Neuronal stem cell (in vitro differentiated cells): ENCODE data around the gene KDSR.

ENCODE experiments used
- DNase-seq: peaks from one replicate; pipeline ENCODE4 v3.0.0-alpha.2; 2013; ENCODE audit warnings: low spot score
- H2AFZ ChIP-seq: one replicate; pipeline ENCODE4 v1.6.1; 2013; ENCODE audit warnings: mild to moderate bottlenecking, low read length, inconsistent platforms
- H2AK5ac ChIP-seq: 2 replicates; pipeline ENCODE4 v1.6.1; 2013; ENCODE audit warnings: low read depth, mild to moderate bottlenecking, inconsistent platforms, low read length, moderate library complexity, mixed read lengths
- H2BK120ac ChIP-seq: 2 replicates; pipeline ENCODE4 v1.6.1; 2013; ENCODE audit warnings: low read depth, mild to moderate bottlenecking, inconsistent platforms, low read length, moderate library complexity, mixed read lengths
- H2BK12ac ChIP-seq: one replicate; pipeline ENCODE4 v1.6.1; 2013; ENCODE audit warnings: low read length, inconsistent platforms
- H2BK15ac ChIP-seq: 2 replicates; pipeline ENCODE4 v1.6.1; 2013; ENCODE audit warnings: mild to moderate bottlenecking, low read length, inconsistent platforms, mixed read lengths
- H2BK5ac ChIP-seq: one replicate; pipeline ENCODE4 v1.6.1; 2013; ENCODE audit warnings: inconsistent platforms, mild to moderate bottlenecking, low read length, moderate library complexity
- H3K14ac ChIP-seq: one replicate; pipeline ENCODE4 v1.6.1; 2013; ENCODE audit warnings: low read length, inconsistent platforms
- H3K18ac ChIP-seq: 2 replicates; pipeline ENCODE4 v1.6.1; 2013; ENCODE audit warnings: low read length, inconsistent platforms
- H3K23ac ChIP-seq: 2 replicates; pipeline ENCODE4 v1.6.1; 2013; ENCODE audit warnings: low read depth, mild to moderate bottlenecking, mixed read lengths, low read length, inconsistent platforms; ENCODE audit not compliant: poor library complexity
- H3K27ac ChIP-seq: replicated peaks from 3 replicates; pipeline ENCODE4 v1.5.1; 2013; ENCODE audit warnings: low read length, inconsistent platforms
- H3K27me3 ChIP-seq, 3 experiments: 2 replicates each; pipeline ENCODE4 v1.6.1; 2013; ENCODE audit warnings: low read length in 3 of 3, mild to moderate bottlenecking in 2 of 3, inconsistent platforms in 1 of 3, low read depth in 1 of 3, mixed read lengths in 1 of 3, moderate library complexity in 1 of 3; ENCODE audit not compliant: control insufficient read depth in 3 of 3, insufficient read depth in 3 of 3
- H3K36me3 ChIP-seq, 2 donors: replicated peaks in 1 of 2; 2 replicates each; pipeline ENCODE4 v1.6.1; 2013; ENCODE audit warnings: low read length in 2 of 2; ENCODE audit not compliant: control insufficient read depth in 2 of 2, insufficient read depth in 2 of 2
- H3K4ac ChIP-seq: 2 replicates; pipeline ENCODE4 v1.6.1; 2013; ENCODE audit warnings: inconsistent platforms, mild to moderate bottlenecking, low read length, moderate library complexity
- H3K4me1 ChIP-seq, 2 donors: 1 replicate in 1 of 2; 2 replicates in 1 of 2; pipeline ENCODE4 v1.6.1; 2013; ENCODE audit warnings: low read length in 2 of 2, low read depth in 1 of 2; ENCODE audit not compliant: control insufficient read depth in 2 of 2, insufficient read depth in 1 of 2
- H3K4me2 ChIP-seq: one replicate; pipeline ENCODE4 v1.6.1; 2013; ENCODE audit warnings: mild to moderate bottlenecking, low read length, inconsistent platforms; ENCODE audit not compliant: insufficient read depth, poor library complexity, severe bottlenecking
- H3K4me3 ChIP-seq, 2 donors: 2 replicates each; pipeline ENCODE4 v1.5.1; 2013; ENCODE audit warnings: low read length in 2 of 2, mild to moderate bottlenecking in 2 of 2, inconsistent platforms in 1 of 2, moderate library complexity in 1 of 2
- H3K79me1 ChIP-seq: one replicate; pipeline ENCODE4 v1.6.1; 2013; ENCODE audit warnings: low read depth, mild to moderate bottlenecking, inconsistent platforms, low read length, moderate library complexity
- H3K9ac ChIP-seq: one replicate; pipeline ENCODE4 v1.6.1; 2013; ENCODE audit warnings: mild to moderate bottlenecking, low read depth, low read length, inconsistent platforms; ENCODE audit not compliant: poor library complexity
- H3K9me3 ChIP-seq, 2 donors: replicated peaks in 1 of 2; 2 replicates each; pipeline versions ENCODE3 to v1.6.1; 2013; ENCODE audit warnings: low read length in 2 of 2, mild to moderate bottlenecking in 2 of 2, inconsistent platforms in 1 of 2, low read depth in 1 of 2, mixed read lengths in 1 of 2, moderate library complexity in 1 of 2; ENCODE audit not compliant: control insufficient read depth in 2 of 2, insufficient read depth in 1 of 2
- H4K8ac ChIP-seq: one replicate; pipeline ENCODE4 v1.6.1; 2013; ENCODE audit warnings: low read depth, mild to moderate bottlenecking, inconsistent platforms, low read length, moderate library complexity
- H4K91ac ChIP-seq: one replicate; pipeline ENCODE4 v1.6.1; 2013; ENCODE audit warnings: low read length, low read depth, mild to moderate bottlenecking, inconsistent platforms; ENCODE audit not compliant: poor library complexity
- WGBS, 2 donors: extraction: QIAGEN DNeasy Blood & Tissue Kit; methylation state at CpG; one replicate each; pipeline ENCODE4 v1.1.7; 2013; ENCODE audit warnings: missing lambda C conversion rate in 2 of 2, mixed read lengths in 1 of 2; ENCODE audit not compliant: insufficient read length in 2 of 2, insufficient replicate concordance in 1 of 2; ENCODE audit errors: extremely low coverage in 2 of 2; 5-methylcytosine and 5-hydroxymethylcytosine counted together

Gene KDSR

DNA sequence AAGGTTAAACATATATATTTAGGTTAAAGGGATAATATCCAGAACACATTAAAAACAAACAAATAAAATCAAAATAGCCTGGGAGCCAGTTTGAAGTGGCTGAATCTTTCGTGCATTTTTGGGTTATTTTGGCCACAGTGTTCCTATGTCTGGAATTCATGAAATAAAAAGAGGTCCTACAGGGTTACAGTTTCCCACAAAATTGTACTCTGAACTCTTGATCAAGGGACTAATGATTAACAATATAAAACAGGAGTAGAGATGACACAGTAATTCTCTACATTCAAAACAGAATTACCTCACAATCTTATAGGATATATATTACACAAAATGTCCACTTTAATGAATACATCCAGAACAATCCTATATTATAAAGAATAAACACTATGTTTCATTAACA is 30.3 kb upstream of the KDSR start:
- Histone ChIP-seq H3K14ac (no peak overlapping the region), H3K4ac (no peak overlapping the region), H3K23ac (no peak overlapping the region), H2AFZ (no peak overlapping the region), H3K4me2 (no peak overlapping the region), H3K27me3 (no peaks in the 10 kb centered on the region), H3K4me3 (no peak overlapping the region), H4K91ac (no peak overlapping the region), H4K8ac (no peak overlapping the region), H3K27ac (no peak overlapping the region), H2BK5ac (no peak overlapping the region), H2AK5ac (no peak overlapping the region), H2BK12ac (no peak overlapping the region), H2BK120ac (no peak overlapping the region), H3K36me3 (peaks cover 16 to 97% of the 10 kb centered on the region in 2 donors), H3K79me1 (no peaks in the 10 kb centered on the region), H3K18ac (no peak overlapping the region), H3K9ac (no peak overlapping the region), H2BK15ac (no peak overlapping the region), H3K9me3 (no peaks in the 10 kb centered on the region), H3K4me1 (no peaks in the 10 kb centered on the region)
- WGBS, 2 donors, result no CpG with 5 or more reads among the region's 1 CpG
- DNase-seq, result no peak

DNA sequence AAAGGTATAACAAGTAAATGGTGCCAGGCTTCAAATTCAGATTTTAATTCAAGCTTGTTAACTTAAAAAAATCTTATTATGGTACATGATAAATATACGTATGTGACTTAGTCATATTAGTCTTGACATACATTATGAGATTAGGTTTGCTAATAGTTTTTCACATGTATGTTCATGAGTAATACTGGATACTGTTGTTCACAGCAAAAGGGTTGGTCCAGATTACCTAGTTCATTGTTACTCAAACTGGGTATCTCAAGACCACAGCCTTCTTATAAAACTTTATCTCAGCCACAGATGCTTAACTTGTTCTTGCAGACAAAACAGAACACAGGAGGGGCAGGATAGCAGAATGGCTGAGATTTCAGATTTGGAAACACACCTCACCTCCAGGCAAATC is 28.5 kb upstream of the KDSR start:
- Histone ChIP-seq H3K4ac (no peak overlapping the region), H2AK5ac (no peak overlapping the region), H2BK120ac (no peak overlapping the region), H3K9ac (no peak overlapping the region), H2BK5ac (no peak overlapping the region), H3K9me3 (no peaks in the 10 kb centered on the region), H3K4me3 (no peak overlapping the region), H3K27ac (no peak overlapping the region), H2AFZ (no peak overlapping the region), H4K8ac (no peak overlapping the region), H3K18ac (no peak overlapping the region), H3K4me1 (no peaks in the 10 kb centered on the region), H3K79me1 (no peaks in the 10 kb centered on the region), H3K14ac (no peak overlapping the region), H3K36me3 (peaks cover 15 to 95% of the 10 kb centered on the region in 2 donors), H3K23ac (no peak overlapping the region), H3K27me3 (no peaks in the 10 kb centered on the region), H2BK12ac (no peak overlapping the region), H2BK15ac (no peak overlapping the region), H3K4me2 (no peak overlapping the region), H4K91ac (no peak overlapping the region)
- no peak for DNase-seq
- WGBS, 2 donors, result no CpG with 5 or more reads among the region's 1 CpG

DNA sequence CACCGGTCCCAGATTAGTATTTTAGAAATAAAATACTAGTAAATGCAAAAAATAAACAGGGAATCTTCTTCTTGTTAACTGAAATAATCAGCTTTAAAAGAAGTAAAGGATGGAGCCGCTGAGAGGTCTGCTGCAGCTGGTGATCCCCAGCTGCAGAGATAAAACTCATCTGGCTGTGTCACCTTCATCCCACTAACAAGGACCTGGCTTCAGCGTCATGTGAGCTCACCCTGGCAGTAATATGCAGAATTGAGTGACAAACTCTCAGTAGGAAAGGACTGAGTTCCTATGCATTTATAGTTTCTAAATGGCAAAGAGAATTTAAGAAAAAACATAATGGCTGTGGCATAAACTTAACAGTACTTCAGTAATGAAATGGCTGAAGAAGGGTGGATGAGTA is 27.9 kb upstream of the KDSR start:
- peaks cover 15 to 95% of the 10 kb centered on the region in 2 donors for H3K36me3 ChIP-seq

DNA sequence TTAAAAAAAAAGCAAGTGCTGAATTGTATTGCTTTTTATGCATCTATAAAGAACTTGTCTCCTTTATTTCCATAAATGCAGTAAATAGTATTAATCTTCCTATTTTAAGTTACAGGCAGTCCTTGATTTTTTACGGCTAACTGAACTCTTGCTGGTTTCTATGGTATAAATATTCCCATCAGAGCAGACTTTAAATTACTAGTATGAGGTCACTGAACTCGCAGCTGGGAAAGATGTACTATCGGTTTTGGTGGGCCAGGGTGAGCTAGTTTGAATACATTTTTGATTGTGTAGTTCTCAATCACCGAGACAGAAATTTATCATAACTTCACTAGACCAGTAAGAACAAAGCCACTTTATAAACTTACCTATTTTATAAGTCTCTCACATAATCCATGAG is 20.9 kb upstream of the KDSR start:
- no peaks in the 10 kb centered on the region for H3K79me1 ChIP-seq
- H3K27ac ChIP-seq, result no peak overlapping the region
- DNase-seq, result no peak
- no peak overlapping the region for H3K9ac ChIP-seq
- no peak overlapping the region for H2BK12ac ChIP-seq
- H3K14ac ChIP-seq, result no peak overlapping the region
- no peak overlapping the region for H2BK15ac ChIP-seq
- H4K91ac ChIP-seq, result no peak overlapping the region
- H4K8ac ChIP-seq, result no peak overlapping the region
- H3K4me3 ChIP-seq, result no peak overlapping the region
- H2AK5ac ChIP-seq, result no peak overlapping the region
- no peaks in the 10 kb centered on the region for H3K9me3 ChIP-seq
- peaks cover 4 to 44% of the 10 kb centered on the region in 2 donors for H3K36me3 ChIP-seq
- WGBS, 2 donors, result no CpG with 5 or more reads among the region's 4 CpGs
- H2AFZ ChIP-seq, result no peak overlapping the region
- no peak overlapping the region for H3K4ac ChIP-seq
- no peak overlapping the region for H3K23ac ChIP-seq
- H3K18ac ChIP-seq, result no peak overlapping the region
- no peaks in the 10 kb centered on the region for H3K27me3 ChIP-seq
- H3K4me1 ChIP-seq, result no peaks in the 10 kb centered on the region
- H2BK120ac ChIP-seq, result no peak overlapping the region
- H2BK5ac ChIP-seq, result no peak overlapping the region
- H3K4me2 ChIP-seq, result no peak overlapping the region

More for the DNA sequence above, 27.9 kb upstream of the KDSR start:
- Histone ChIP-seq H4K8ac (no peak overlapping the region), H4K91ac (no peak overlapping the region), H3K9ac (no peak overlapping the region), H3K4me2 (no peak overlapping the region), H3K4me1 (no peaks in the 10 kb centered on the region), H3K4me3 (no peak overlapping the region), H2BK15ac (no peak overlapping the region), H3K4ac (no peak overlapping the region), H2AFZ (no peak overlapping the region), H2BK5ac (no peak overlapping the region), H3K18ac (no peak overlapping the region), H3K14ac (no peak overlapping the region), H3K27ac (no peak overlapping the region), H3K23ac (no peak overlapping the region), H3K9me3 (no peaks in the 10 kb centered on the region), H2BK12ac (no peak overlapping the region), H2AK5ac (no peak overlapping the region), H3K27me3 (no peaks in the 10 kb centered on the region), H2BK120ac (no peak overlapping the region), H3K79me1 (no peaks in the 10 kb centered on the region)
- no CpG with 5 or more reads among the region's 3 CpGs for WGBS, 2 donors
- no peak for DNase-seq
